Chondrocyte (in vitro differentiated cells): ENCODE data around the gene SLC38A2. TPM values are rescaled to one million over a fixed set of nuclear protein-coding genes. Genes with fewer than 3 reads are reported as not detected.

Experiments used
- DNase-seq: peaks from one replicate; pipeline ENCODE4 v3.0.0; 2021; ENCODE audit warnings: mixed read lengths, low spot score
- H3K27ac Mint-ChIP-seq: one replicate; pipeline ENCODE4 v1.8.0; 2021; ENCODE audit warnings: mild to moderate bottlenecking, moderate library complexity, mixed read lengths; ENCODE audit not compliant: unreplicated experiment
- H3K27me3 Mint-ChIP-seq: 2 replicates; pipeline ENCODE4 v1.8.0; 2021; ENCODE audit warnings: low read depth, mixed read lengths
- H3K36me3 Mint-ChIP-seq: 2 replicates; pipeline ENCODE4 v1.8.0; 2021; ENCODE audit warnings: low read depth, mixed read lengths
- H3K4me1 Mint-ChIP-seq: 2 replicates; pipeline ENCODE4 v1.8.0; 2021; ENCODE audit warnings: low read depth, mild to moderate bottlenecking, mixed read lengths
- H3K4me3 Mint-ChIP-seq: one replicate; pipeline ENCODE4 v1.8.0; 2021; ENCODE audit warnings: mild to moderate bottlenecking, moderate library complexity, mixed read lengths; ENCODE audit not compliant: unreplicated experiment
- H3K9me3 Mint-ChIP-seq: 2 replicates; pipeline ENCODE4 v1.8.0; 2021; ENCODE audit warnings: low read depth, mixed read lengths
- total RNA-seq: library from RNA; stranded (reverse); gene quantifications from 3 replicates; pipeline ENCODE4 v1.2.1, GENCODE V29; 2021
- TF ChIP-seq, protein P1 (sequence below): fragments of 200-600 bp; sonication (generic); IDR thresholded peaks from 2 replicates; pipeline ENCODE4 v1.5.0; 2021; ENCODE audit warnings: antibody characterized with exemption, mild to moderate bottlenecking, moderate library complexity

SLC38A2 gene
- total RNA-seq, 1 donor from 2014 or later: 596 TPM

DNA sequence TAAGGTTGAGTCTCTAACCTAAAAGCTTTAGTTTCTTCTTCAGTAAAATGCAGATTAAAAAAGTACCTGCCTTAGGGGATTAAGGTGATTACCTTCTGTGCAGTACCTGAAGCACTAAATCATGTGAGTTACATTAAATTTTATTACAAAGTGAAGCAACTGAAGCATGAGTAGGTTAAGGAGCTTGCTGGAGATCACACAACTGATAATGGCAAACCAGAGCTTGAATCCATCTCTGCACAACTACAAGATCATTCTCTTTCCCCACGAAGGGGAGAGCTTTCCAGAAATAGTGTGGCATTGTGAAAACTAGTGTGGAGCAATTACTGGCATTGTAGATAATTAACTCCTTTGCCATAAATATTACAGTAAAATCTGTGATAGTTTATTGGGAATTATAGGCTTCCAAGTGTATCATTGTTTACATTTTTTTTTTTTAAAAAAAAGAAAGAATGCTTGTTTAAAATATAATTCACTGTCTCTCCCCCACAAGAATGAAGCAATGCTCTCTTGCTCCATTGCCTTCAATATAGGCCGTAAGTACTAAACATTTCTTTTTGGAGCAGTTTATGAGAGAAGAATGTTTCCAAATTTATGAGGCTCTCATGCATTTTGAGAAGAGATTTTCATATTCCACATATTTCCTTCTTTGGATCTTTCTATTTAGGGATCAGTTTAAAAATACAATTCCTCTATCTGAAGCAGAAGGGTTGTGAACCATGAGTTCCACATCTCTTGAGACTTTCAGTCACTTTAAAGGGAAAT lies 20.5 kb downstream of the SLC38A2 start:
- Mint-ChIP-seq H3K4me1 (peaks cover 15% of the 10 kb centered on the region), H3K9me3 (no peaks in the 10 kb centered on the region), H3K27ac (peak overlapping the region; percentile 8), H3K4me3 (no peak overlapping the region), H3K27me3 (no peaks in the 10 kb centered on the region), H3K36me3 (no peaks in the 10 kb centered on the region)
- no peak for DNase-seq
- TF ChIP-seq, protein P1, sequence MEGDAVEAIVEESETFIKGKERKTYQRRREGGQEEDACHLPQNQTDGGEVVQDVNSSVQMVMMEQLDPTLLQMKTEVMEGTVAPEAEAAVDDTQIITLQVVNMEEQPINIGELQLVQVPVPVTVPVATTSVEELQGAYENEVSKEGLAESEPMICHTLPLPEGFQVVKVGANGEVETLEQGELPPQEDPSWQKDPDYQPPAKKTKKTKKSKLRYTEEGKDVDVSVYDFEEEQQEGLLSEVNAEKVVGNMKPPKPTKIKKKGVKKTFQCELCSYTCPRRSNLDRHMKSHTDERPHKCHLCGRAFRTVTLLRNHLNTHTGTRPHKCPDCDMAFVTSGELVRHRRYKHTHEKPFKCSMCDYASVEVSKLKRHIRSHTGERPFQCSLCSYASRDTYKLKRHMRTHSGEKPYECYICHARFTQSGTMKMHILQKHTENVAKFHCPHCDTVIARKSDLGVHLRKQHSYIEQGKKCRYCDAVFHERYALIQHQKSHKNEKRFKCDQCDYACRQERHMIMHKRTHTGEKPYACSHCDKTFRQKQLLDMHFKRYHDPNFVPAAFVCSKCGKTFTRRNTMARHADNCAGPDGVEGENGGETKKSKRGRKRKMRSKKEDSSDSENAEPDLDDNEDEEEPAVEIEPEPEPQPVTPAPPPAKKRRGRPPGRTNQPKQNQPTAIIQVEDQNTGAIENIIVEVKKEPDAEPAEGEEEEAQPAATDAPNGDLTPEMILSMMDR: no peak

DNA sequence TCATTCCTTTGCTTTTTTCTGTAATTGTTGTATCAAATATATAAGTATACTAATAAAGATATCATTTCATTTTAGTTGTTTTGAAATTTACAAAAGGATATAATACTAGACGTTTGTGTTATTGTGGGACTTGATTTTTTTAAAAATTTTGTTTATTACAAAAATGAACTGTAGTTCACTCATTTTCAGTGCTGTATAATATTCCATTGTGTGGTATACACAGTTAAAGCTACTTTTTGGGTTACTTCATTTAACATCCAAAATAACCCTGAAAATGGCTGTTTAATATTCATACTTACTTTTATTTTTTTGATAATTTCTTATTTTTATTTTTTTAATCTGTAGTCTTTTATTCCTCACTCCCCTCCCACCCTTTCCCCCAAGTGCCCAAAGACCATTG lies 21.4 kb downstream of the SLC38A2 start:
- no peaks in the 10 kb centered on the region for H3K27me3 Mint-ChIP-seq
- H3K27ac Mint-ChIP-seq: no peak overlapping the region
- TF ChIP-seq, protein P1: no peak
- peaks cover 15% of the 10 kb centered on the region for H3K4me1 Mint-ChIP-seq
- H3K4me3 Mint-ChIP-seq: no peak overlapping the region
- H3K9me3 Mint-ChIP-seq: no peaks in the 10 kb centered on the region
- H3K36me3 Mint-ChIP-seq: no peaks in the 10 kb centered on the region
- DNase-seq: no peak

DNA sequence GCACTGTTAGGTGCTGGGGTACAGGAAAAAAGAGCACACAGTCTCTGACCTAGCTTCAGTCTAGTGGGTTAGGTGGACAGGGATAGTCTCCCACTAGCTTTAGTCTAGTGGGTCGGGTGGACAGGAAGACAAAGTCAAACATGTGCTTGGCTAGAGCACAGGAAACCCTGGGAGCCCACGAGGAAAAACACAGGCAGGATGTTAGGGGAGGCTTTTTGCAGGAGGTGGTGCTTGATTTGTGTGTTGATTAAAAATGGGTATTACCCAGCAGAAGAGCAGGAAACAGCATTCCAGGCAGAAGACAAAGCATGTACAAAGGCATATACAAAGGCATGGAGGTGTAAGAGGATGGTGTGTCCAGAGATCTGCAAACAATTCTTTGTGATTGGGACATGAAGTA lies 23.3 kb downstream of the SLC38A2 start:
- H3K9me3 Mint-ChIP-seq: no peaks in the 10 kb centered on the region
- H3K4me3 Mint-ChIP-seq: no peak overlapping the region
- H3K36me3 Mint-ChIP-seq: no peaks in the 10 kb centered on the region
- H3K27ac Mint-ChIP-seq: no peak overlapping the region
- DNase-seq: no peak
- TF ChIP-seq, protein P1: no peak
- H3K27me3 Mint-ChIP-seq: no peaks in the 10 kb centered on the region
- peaks cover 15% of the 10 kb centered on the region for H3K4me1 Mint-ChIP-seq

DNA sequence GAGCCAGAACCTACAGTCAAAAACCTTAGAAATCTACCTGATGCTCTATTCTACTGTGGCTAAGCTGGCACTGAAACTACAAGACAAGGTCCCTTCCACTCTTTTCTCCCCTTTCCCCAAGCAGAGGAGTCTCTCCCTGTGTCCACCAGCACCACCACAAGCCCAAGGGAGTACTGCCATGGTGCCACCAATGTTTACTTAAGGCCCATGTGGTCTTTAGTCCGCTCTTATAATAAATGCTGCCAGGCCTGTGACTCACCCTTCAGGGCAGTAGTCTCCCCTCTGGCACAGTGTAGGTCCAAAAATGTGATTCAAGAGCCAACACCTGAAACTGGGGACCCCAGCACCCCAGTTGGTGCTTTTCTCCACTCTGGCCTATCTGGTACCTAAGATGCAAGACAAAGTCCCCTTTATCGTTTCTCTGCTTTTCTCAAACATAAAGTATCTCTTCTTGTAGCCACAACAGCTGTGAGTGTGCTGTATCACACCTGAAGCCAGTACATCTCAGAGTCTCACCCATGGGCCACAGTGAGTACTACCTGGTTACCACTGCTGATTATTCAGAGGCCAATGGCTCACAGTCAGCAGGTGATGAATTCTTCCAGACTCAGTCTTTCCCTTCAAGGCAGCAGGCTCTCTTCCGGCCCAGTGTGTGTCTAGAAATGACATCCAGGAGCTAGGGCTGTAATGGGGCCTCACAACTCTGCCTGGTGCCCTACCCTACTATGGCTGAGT lies 29.3 kb downstream of the SLC38A2 start:
- no peak for DNase-seq
- TF ChIP-seq, protein P1: no peak
- no peak overlapping the region for H3K27ac Mint-ChIP-seq

DNA sequence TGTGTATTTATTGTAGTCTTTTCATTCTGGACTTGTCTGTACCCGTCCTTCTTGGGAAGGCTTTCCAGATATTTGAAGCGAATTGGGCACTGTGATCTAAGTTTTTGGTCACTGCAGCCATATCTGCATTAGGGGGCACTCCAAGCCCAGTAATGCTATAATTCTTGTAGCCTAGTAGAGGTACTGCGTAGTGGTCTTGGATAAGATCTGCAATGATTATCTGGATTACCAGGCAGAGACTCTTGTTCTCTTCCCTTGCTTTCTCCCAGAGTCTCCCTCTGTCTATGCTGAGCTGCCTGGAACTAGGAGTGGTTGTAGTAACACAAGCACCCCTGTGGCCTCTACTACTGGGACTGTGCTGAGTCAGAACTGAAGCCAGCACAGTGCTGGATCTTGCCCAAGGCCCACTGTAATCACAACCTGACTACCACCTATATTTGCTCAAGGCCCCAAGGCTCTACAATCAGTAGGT lies 30.0 kb downstream of the SLC38A2 start:
- Mint-ChIP-seq H3K4me1 (peaks cover 14% of the 10 kb centered on the region), H3K27ac (no peak overlapping the region), H3K4me3 (no peak overlapping the region), H3K9me3 (peaks cover 9% of the 10 kb centered on the region), H3K27me3 (no peaks in the 10 kb centered on the region), H3K36me3 (peaks cover 2% of the 10 kb centered on the region)
- TF ChIP-seq, protein P1: peak; percentile 75
- DNase-seq: no peak

More for the DNA sequence above, 29.3 kb downstream of the SLC38A2 start:
- no peak overlapping the region for H3K4me3 Mint-ChIP-seq
- H3K9me3 Mint-ChIP-seq: peaks cover 9% of the 10 kb centered on the region
- H3K27me3 Mint-ChIP-seq: no peaks in the 10 kb centered on the region
- H3K36me3 Mint-ChIP-seq: peaks cover 2% of the 10 kb centered on the region
- peaks cover 14% of the 10 kb centered on the region for H3K4me1 Mint-ChIP-seq
